DND-41 (cell line): ENCODE measurements around the gene SLC25A45.
"Not testable (repeated sequence)": the region's sequence is repeated elsewhere in the genome, so short reads cannot be mapped to it uniquely, and the experiment has no call there.

ENCODE experiments used
- ATAC-seq: fragments of 200-7000 bp; cut with Tn5 transposase; 3 replicates; pipeline ENCODE4 v1.9.1; 2021; ENCODE audit warnings: low read depth; ENCODE audit not compliant: insufficient read depth
- DNase-seq: peaks from one replicate; pipeline ENCODE4 v3.0.0-alpha.2; 2020
- H2AFZ ChIP-seq: 2 replicates; pipeline ENCODE4 v1.6.0; 2012; ENCODE audit warnings: low read depth, low read length
- H3K27ac ChIP-seq: 2 replicates; pipeline ENCODE4 v1.5.1; 2012; ENCODE audit warnings: low read length, inconsistent platforms
- H3K27me3 ChIP-seq: fragments of 200-600 bp; sonication (generic); 2 replicates; pipeline ENCODE4 v1.6.0; 2012; ENCODE audit warnings: low read length, mild to moderate bottlenecking, inconsistent platforms; ENCODE audit not compliant: insufficient read depth, poor library complexity
- H3K36me3 ChIP-seq: 2 replicates; pipeline ENCODE4 v1.5.1; 2012; ENCODE audit warnings: low read length, inconsistent platforms; ENCODE audit not compliant: insufficient read depth
- H3K4me1 ChIP-seq: 2 replicates; pipeline ENCODE4 v1.5.1; 2012; ENCODE audit warnings: mild to moderate bottlenecking, low read length; ENCODE audit not compliant: insufficient read depth
- H3K4me2 ChIP-seq: 2 replicates; pipeline ENCODE4 v1.6.0; 2012; ENCODE audit warnings: mild to moderate bottlenecking, moderate library complexity, low read length, inconsistent platforms; ENCODE audit not compliant: insufficient read depth
- H3K4me3 ChIP-seq, 2 experiments: fragments of 200-600 bp in 1 of 2; shearing (Covaris generic) in 1 of 2; 2 replicates each; pipeline ENCODE4 v1.5.1; 2012 to 2016; ENCODE audit warnings: inconsistent platforms in 2 of 2, low read length in 2 of 2, mild to moderate bottlenecking in 2 of 2, low read depth in 1 of 2, moderate library complexity in 1 of 2
- H3K79me2 ChIP-seq: 2 replicates; pipeline ENCODE4 v1.6.0; 2012; ENCODE audit warnings: low read length, inconsistent platforms; ENCODE audit not compliant: insufficient read depth
- H3K9ac ChIP-seq: 2 replicates; pipeline ENCODE4 v1.6.0; 2012; ENCODE audit warnings: low read depth, mild to moderate bottlenecking, inconsistent platforms, low read length, moderate library complexity
- H3K9me3 ChIP-seq: 2 replicates; pipeline ENCODE4 v1.5.1; 2012; ENCODE audit warnings: low read length, moderate library complexity, mild to moderate bottlenecking, inconsistent platforms; ENCODE audit not compliant: insufficient read depth, severe bottlenecking
- H4K20me1 ChIP-seq: 2 replicates; pipeline ENCODE4 v1.6.0; 2012; ENCODE audit warnings: low read length; ENCODE audit not compliant: insufficient read depth
- CTCF ChIP-seq: IDR thresholded peaks from 2 replicates; pipeline ENCODE4 v1.5.1; 2012; ENCODE audit warnings: borderline replicate concordance, low read length, moderate library complexity, mild to moderate bottlenecking; ENCODE audit not compliant: poor library complexity, severe bottlenecking; ENCODE audit errors: extremely low read depth
- EZH2 ChIP-seq: IDR thresholded peaks from 3 replicates; pipeline ENCODE4 v1.6.1; 2012; ENCODE audit warnings: borderline replicate concordance, low read depth, mild to moderate bottlenecking, moderate library complexity, low read length, inconsistent platforms; ENCODE audit not compliant: severe bottlenecking

SLC25A45 gene

GRCh38 chr11:65340226-65340625 lies 42.2 kb downstream of the SLC25A45 start:
- TF ChIP-seq EZH2, result no peak
- peaks cover 71% of the 10 kb centered on the region for H3K36me3 ChIP-seq
- DNase-seq, result no peak
- H3K9ac ChIP-seq, result no peak overlapping the region
- H3K27me3 ChIP-seq, result no peaks in the 10 kb centered on the region
- ATAC-seq, result no peak
- H2AFZ ChIP-seq, result no peak overlapping the region
- no peaks in the 10 kb centered on the region for H3K9me3 ChIP-seq
- H3K27ac ChIP-seq, result no peak overlapping the region
- peaks cover 29% of the 10 kb centered on the region; the same call in 1 of the 2 replicates for H4K20me1 ChIP-seq
- no peak overlapping the region for H3K4me3 ChIP-seq
- no peak overlapping the region for H3K4me2 ChIP-seq
- H3K4me1 ChIP-seq, result peaks cover 10% of the 10 kb centered on the region
- H3K79me2 ChIP-seq, result peaks cover 58% of the 10 kb centered on the region

GRCh38 chr11:65338676-65339075 lies 43.8 kb downstream of the SLC25A45 start:
- peaks cover 29% of the 10 kb centered on the region; the same call in 1 of the 2 replicates for H4K20me1 ChIP-seq
- no peak for DNase-seq
- no peak overlapping the region for H3K4me2 ChIP-seq
- peaks cover 73% of the 10 kb centered on the region for H3K79me2 ChIP-seq
- TF ChIP-seq EZH2 (no peak), CTCF (no peak)
- H3K9ac ChIP-seq, result no peak overlapping the region
- no peaks in the 10 kb centered on the region for H3K9me3 ChIP-seq
- no peak overlapping the region for H3K4me3 ChIP-seq
- H3K4me1 ChIP-seq, result peaks cover 21% of the 10 kb centered on the region
- no peak for ATAC-seq
- no peak overlapping the region for H3K27ac ChIP-seq
- no peaks in the 10 kb centered on the region for H3K27me3 ChIP-seq
- peaks cover 55% of the 10 kb centered on the region for H3K36me3 ChIP-seq
- no peak overlapping the region for H2AFZ ChIP-seq

- peak overlapping the region; percentile 95 for H3K9ac ChIP-seq
- H3K9me3 ChIP-seq, result no peaks in the 10 kb centered on the region
- peaks cover 25% of the 10 kb centered on the region; the same call in 1 of the 2 replicates for H4K20me1 ChIP-seq
- peaks cover 61% of the 10 kb centered on the region for H3K79me2 ChIP-seq
- no peak overlapping the region for H2AFZ ChIP-seq
- ATAC-seq, result no peak
- H3K4me1 ChIP-seq, result peaks cover 25% of the 10 kb centered on the region
- peaks cover 19% of the 10 kb centered on the region for H3K36me3 ChIP-seq
- H3K27ac ChIP-seq, result peak overlapping the region; percentile 97
- no peaks in the 10 kb centered on the region for H3K27me3 ChIP-seq
- peak overlapping the region; percentile 86 for H3K4me2 ChIP-seq
- no peak for TF ChIP-seq EZH2
- peak overlapping the region; percentile 79 to 96 for H3K4me3 ChIP-seq
- DNase-seq, result no peak
These were observed 47.6 kb downstream of the SLC25A45 start for GRCh38 chr11:65334696-65335295.

- Histone ChIP-seq H3K79me2 (peaks cover 39% of the 10 kb centered on the region), H3K4me1 (peaks cover 27% of the 10 kb centered on the region)
- not testable (repeated sequence) for H3K4me3 ChIP-seq, H4K20me1 ChIP-seq, H3K36me3 ChIP-seq, H3K27ac ChIP-seq, ATAC-seq, H3K27me3 ChIP-seq, H3K9ac ChIP-seq, DNase-seq, H3K4me2 ChIP-seq, H3K9me3 ChIP-seq, H2AFZ ChIP-seq
These were observed 49.9 kb downstream of the SLC25A45 start for GRCh38 chr11:65332591-65332990.

GRCh38 chr11:65330544-65330943 lies 51.9 kb downstream of the SLC25A45 start:
- ATAC-seq (no peak), DNase-seq (no peak)
- H3K4me1 ChIP-seq, result peaks cover 20% of the 10 kb centered on the region
- H3K4me3 ChIP-seq, result no peak overlapping the region
- H3K79me2 ChIP-seq, result peaks cover 19% of the 10 kb centered on the region
- no peaks in the 10 kb centered on the region for H3K27me3 ChIP-seq
- no peaks in the 10 kb centered on the region for H3K9me3 ChIP-seq
- H4K20me1 ChIP-seq, result peaks cover 2% of the 10 kb centered on the region; the same call in 1 of the 2 replicates
- H2AFZ ChIP-seq, result 0 out of 2 replicates have a peak overlapping the region, but pooled peaks have one; percentile 36
- no peak overlapping the region for H3K27ac ChIP-seq
- no peak overlapping the region for H3K4me2 ChIP-seq
- TF ChIP-seq EZH2 (no peak), CTCF (no peak)
- no peaks in the 10 kb centered on the region; the same call in 1 of the 2 replicates for H3K36me3 ChIP-seq
- no peak overlapping the region for H3K9ac ChIP-seq
